ENCODE results near the gene MAB21L3.

DNA sequence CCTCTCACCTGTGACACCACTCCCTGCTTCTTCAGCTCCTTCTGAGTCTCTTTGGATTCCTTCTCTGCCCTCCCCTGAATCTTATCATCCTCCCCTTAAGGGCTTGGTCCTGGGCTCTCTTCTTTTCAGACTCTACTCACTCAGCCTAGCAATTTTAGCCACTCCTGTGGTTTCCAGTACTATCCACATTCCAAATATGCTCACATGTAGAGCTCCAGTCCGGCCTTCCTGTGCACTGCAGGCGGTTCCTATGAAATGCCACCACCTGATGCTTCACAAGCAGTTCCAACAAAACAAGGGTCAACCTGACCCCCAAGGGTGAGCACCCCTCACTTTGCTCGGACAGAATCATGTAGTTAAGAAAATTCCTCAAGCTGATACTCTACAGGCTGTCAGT, 35.9 kb downstream of the MAB21L3 start:
- TF ChIP-seq POLR2A (IDR thresholded peaks at IDR 0.05; ENCODE audit: low read depth, low read length) (no peak), PAX5 (IDR thresholded peaks at IDR 0.05; ENCODE audit: insufficient read depth, low read length, severe bottlenecking) (no peak), POLR2AphosphoS5 (IDR thresholded peaks at IDR 0.05; ENCODE audit: low read depth, low read length) (no peak), TAF1 (IDR thresholded peaks at IDR 0.05; ENCODE audit: low read depth, low read length) (no peak)
